NCI-H128 (cell line): ENCODE results near the gene SPG7.
A peak's percentile ranks its signal among the peaks of the same experiment; 100 is the strongest.

Experiments used
- DNase-seq: peaks from one replicate; lab custom pipeline; 2025; ENCODE audit not compliant: unreplicated experiment; lab: John Stamatoyannopoulos, UW

The SPG7 gene

GRCh38 chr16:89545831-89546574 is 37.8 kb downstream of the SPG7 start:
- no peak for DNase-seq

- DNase-seq = no peak
Observed at GRCh38 chr16:89546781-89547180, 38.6 kb downstream of the SPG7 start.

GRCh38 chr16:89547291-89547690 is 39.1 kb downstream of the SPG7 start:
- DNase-seq = no peak

- DNase-seq = no peak
Observed at GRCh38 chr16:89547860-89548259, 39.7 kb downstream of the SPG7 start.

- no peak for DNase-seq
Observed at GRCh38 chr16:89548344-89549006, 40.3 kb downstream of the SPG7 start.

- no peak for DNase-seq
Observed at GRCh38 chr16:89549007-89549700, 41.0 kb downstream of the SPG7 start.

- DNase-seq = no peak
Observed at GRCh38 chr16:89550421-89551007, 42.3 kb downstream of the SPG7 start.

GRCh38 chr16:89552329-89552728 is 44.1 kb downstream of the SPG7 start:
- DNase-seq = no peak

- DNase-seq = no peak
Observed at GRCh38 chr16:89552913-89553312, 44.7 kb downstream of the SPG7 start.

GRCh38 chr16:89553733-89554132 is 45.5 kb downstream of the SPG7 start:
- DNase-seq = no peak

GRCh38 chr16:89554343-89554742 is 46.1 kb downstream of the SPG7 start:
- DNase-seq = no peak

GRCh38 chr16:89555265-89555664 is 47.1 kb downstream of the SPG7 start:
- DNase-seq = no peak

- DNase-seq = no peak
Observed at GRCh38 chr16:89555780-89556179, 47.6 kb downstream of the SPG7 start.

GRCh38 chr16:89556750-89557689 is 48.8 kb downstream of the SPG7 start:
- no peak for DNase-seq

GRCh38 chr16:89557690-89558490 is 49.7 kb downstream of the SPG7 start:
- no peak for DNase-seq

- peak; percentile 77 for DNase-seq
Observed at GRCh38 chr16:89560378-89561141, 52.4 kb downstream of the SPG7 start, which contains the start of gene RPL13. Gene RPL13 (plus strand): TSS chr16:89560682. CDS start chr16:89560960, 278 bp downstream.

GRCh38 chr16:89561142-89561883 is 53.1 kb downstream of the SPG7 start:
- DNase-seq = no peak

GRCh38 chr16:89561884-89562599 is 53.8 kb downstream of the SPG7 start:
- no peak for DNase-seq
